HL-60 (cell line): ENCODE results near the gene KNL1.

Experiments used
- DNase-seq, 2 experiments: peaks; one replicate each; pipeline ENCODE4 v3.0.0-alpha.2; 2010 to 2020; ENCODE audit warnings: low read depth in 1 of 2, low spot score in 1 of 2
- H3K27ac ChIP-seq: fragments of 250-450 bp; sonication (Bioruptor Pico); replicated peaks from 2 replicates; pipeline ENCODE4 v1.5.1; 2020; ENCODE audit warnings: mild to moderate bottlenecking, moderate library complexity
- H3K27me3 ChIP-seq: fragments of 250-450 bp; sonication (Bioruptor Pico); 2 replicates; pipeline ENCODE4 v1.5.1; 2021; ENCODE audit warnings: mild to moderate bottlenecking, moderate library complexity; ENCODE audit not compliant: insufficient read depth, poor library complexity, severe bottlenecking
- H3K4me3 ChIP-seq: replicated peaks from 2 replicates; pipeline ENCODE4 v1.5.1; 2011; ENCODE audit warnings: mild to moderate bottlenecking, control low read depth, low read length; ENCODE audit not compliant: insufficient read depth
- GABPA ChIP-seq: IDR thresholded peaks from 2 replicates; pipeline ENCODE4 v1.6.1; 2012; ENCODE audit warnings: low read depth
- POLR2AphosphoS5 ChIP-seq: IDR thresholded peaks from 2 replicates; pipeline ENCODE4 v1.6.1; 2012; ENCODE audit warnings: low read depth
- SPI1 ChIP-seq: IDR thresholded peaks from 2 replicates; pipeline ENCODE4 v1.6.1; 2012; ENCODE audit warnings: low read depth, mild to moderate bottlenecking, borderline replicate concordance
- TF ChIP-seq, protein P1 (sequence below): IDR thresholded peaks from 2 replicates; pipeline ENCODE4 v1.6.1; 2012; ENCODE audit warnings: low read depth; ENCODE audit not compliant: insufficient replicate concordance
- TF ChIP-seq, protein P2 (sequence below): IDR thresholded peaks from one replicate; pipeline ENCODE4 v1.5.1; 2011; ENCODE audit warnings: low read length, control low read depth, inconsistent platforms; ENCODE audit not compliant: insufficient read depth

KNL1 gene

DNA sequence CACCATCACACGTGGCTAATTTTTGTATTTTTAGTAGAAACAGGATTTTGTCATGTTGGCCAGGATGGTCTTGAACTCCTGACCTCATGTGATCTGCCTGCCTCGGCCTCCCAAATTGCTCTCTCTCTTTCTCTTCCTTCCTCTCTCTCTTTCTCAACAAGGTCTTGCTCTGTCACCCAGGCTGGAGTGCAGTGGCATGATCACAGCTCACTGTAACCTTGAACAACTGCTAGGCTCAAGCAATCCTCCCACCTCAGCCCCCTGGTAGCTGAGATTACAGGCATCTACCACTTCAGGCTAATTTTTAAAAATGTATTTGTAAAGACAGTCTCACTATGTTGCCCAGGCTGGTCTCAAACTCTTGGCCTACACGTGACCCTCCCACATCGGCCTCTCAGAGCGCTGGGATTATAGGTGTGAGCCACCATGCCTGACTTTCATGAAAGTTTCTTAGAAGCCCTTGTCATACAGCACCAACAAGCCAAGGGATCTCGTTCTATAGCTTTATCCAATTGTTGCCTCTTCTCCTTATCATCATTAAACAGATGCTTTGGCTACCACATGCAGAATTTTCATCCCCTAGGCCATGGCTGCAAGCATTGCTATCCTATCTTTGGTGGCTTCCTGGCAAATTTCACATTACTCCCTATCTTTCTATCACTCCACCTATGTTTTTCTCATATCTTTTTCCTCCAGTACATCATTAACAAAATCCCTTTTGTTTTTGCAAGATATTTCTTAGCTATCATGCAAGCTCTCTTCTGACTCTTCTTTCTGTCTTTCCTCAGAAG lies 34.9 kb upstream of the KNL1 start:
- Histone ChIP-seq H3K27ac (no peak overlapping the region), H3K27me3 (no peaks in the 10 kb centered on the region), H3K4me3 (no peak overlapping the region)
- DNase-seq, result no peak
- TF ChIP-seq, protein P1, sequence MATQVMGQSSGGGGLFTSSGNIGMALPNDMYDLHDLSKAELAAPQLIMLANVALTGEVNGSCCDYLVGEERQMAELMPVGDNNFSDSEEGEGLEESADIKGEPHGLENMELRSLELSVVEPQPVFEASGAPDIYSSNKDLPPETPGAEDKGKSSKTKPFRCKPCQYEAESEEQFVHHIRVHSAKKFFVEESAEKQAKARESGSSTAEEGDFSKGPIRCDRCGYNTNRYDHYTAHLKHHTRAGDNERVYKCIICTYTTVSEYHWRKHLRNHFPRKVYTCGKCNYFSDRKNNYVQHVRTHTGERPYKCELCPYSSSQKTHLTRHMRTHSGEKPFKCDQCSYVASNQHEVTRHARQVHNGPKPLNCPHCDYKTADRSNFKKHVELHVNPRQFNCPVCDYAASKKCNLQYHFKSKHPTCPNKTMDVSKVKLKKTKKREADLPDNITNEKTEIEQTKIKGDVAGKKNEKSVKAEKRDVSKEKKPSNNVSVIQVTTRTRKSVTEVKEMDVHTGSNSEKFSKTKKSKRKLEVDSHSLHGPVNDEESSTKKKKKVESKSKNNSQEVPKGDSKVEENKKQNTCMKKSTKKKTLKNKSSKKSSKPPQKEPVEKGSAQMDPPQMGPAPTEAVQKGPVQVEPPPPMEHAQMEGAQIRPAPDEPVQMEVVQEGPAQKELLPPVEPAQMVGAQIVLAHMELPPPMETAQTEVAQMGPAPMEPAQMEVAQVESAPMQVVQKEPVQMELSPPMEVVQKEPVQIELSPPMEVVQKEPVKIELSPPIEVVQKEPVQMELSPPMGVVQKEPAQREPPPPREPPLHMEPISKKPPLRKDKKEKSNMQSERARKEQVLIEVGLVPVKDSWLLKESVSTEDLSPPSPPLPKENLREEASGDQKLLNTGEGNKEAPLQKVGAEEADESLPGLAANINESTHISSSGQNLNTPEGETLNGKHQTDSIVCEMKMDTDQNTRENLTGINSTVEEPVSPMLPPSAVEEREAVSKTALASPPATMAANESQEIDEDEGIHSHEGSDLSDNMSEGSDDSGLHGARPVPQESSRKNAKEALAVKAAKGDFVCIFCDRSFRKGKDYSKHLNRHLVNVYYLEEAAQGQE, result no peak
- no peak for TF ChIP-seq POLR2AphosphoS5
- no peak for TF ChIP-seq SPI1

DNA sequence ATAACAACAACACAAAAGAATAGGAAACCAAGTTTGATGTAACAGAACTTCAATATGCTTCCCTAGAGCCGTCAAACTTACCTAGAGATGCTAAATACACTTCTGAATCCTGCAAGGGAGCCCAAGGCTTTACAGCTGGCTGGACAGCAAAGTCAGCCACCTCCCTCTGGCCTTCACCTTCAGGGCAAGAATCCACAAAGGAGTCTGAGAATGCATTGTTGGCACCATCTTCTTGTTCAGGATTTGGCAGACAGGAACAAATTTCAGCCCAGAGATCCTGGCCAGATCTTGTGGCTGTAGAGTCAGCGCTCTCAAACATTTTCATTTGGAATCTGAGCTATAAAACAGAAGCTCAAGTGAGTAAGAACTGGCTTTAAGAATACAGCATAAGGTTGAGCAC lies 31.4 kb upstream of the KNL1 start:
- no peak for DNase-seq
- H3K27me3 ChIP-seq, result no peaks in the 10 kb centered on the region
- no peak overlapping the region for H3K4me3 ChIP-seq
- no peak overlapping the region for H3K27ac ChIP-seq
- no peak for TF ChIP-seq GABPA
- TF ChIP-seq POLR2AphosphoS5, result no peak
- TF ChIP-seq SPI1, result no peak
- TF ChIP-seq, protein P1, result no peak
- TF ChIP-seq, protein P2, sequence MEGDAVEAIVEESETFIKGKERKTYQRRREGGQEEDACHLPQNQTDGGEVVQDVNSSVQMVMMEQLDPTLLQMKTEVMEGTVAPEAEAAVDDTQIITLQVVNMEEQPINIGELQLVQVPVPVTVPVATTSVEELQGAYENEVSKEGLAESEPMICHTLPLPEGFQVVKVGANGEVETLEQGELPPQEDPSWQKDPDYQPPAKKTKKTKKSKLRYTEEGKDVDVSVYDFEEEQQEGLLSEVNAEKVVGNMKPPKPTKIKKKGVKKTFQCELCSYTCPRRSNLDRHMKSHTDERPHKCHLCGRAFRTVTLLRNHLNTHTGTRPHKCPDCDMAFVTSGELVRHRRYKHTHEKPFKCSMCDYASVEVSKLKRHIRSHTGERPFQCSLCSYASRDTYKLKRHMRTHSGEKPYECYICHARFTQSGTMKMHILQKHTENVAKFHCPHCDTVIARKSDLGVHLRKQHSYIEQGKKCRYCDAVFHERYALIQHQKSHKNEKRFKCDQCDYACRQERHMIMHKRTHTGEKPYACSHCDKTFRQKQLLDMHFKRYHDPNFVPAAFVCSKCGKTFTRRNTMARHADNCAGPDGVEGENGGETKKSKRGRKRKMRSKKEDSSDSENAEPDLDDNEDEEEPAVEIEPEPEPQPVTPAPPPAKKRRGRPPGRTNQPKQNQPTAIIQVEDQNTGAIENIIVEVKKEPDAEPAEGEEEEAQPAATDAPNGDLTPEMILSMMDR, result no peak

DNA sequence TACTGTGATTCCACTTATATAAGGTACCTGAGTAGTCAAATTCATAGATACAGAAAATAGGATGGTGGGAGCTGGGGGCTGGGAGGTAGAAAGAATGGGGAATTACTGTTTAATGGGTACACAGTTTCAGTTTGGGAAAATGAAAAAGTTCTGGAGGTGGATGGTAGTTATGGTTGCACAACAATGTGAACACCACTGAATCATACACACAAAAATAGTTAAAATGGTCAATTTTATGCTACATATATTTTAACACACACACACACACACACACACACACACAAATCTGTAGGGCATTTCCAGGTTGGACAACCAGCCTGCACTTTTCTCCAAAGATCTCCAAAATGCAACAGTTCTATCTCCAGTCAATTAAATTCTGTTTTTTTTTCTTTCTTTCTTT lies 30.6 kb upstream of the KNL1 start:
- no peak for DNase-seq
- no peak for TF ChIP-seq POLR2AphosphoS5
- no peak for TF ChIP-seq GABPA
- TF ChIP-seq, protein P1, result no peak
- TF ChIP-seq, protein P2, result no peak
- no peak for TF ChIP-seq SPI1

More for the DNA sequence above, 30.6 kb upstream of the KNL1 start:
- H3K27me3 ChIP-seq, result no peaks in the 10 kb centered on the region
- H3K27ac ChIP-seq, result no peak overlapping the region
- H3K4me3 ChIP-seq, result no peak overlapping the region
